Brain microvascular endothelial cell (primary cell): ENCODE data around the gene RABGEF1.
"Not testable (repeated sequence)": the region's sequence is repeated elsewhere in the genome, so short reads cannot be mapped to it uniquely, and the experiment has no call there.

ENCODE experiments used
- DNase-seq: peaks from one replicate; pipeline ENCODE4 v3.0.0-alpha.2; 2020
- H3K27ac ChIP-seq: fragments of 250-450 bp; sonication (Bioruptor Pico); 2 replicates; pipeline ENCODE4 v1.5.1; 2020; ENCODE audit warnings: mild to moderate bottlenecking, moderate library complexity
- H3K27me3 ChIP-seq: fragments of 250-450 bp; sonication (Bioruptor Pico); replicated peaks from 2 replicates; pipeline ENCODE4 v1.5.1; 2020; ENCODE audit warnings: mild to moderate bottlenecking
- H3K36me3 ChIP-seq: fragments of 250-450 bp; sonication (Bioruptor Pico); replicated peaks from 2 replicates; pipeline ENCODE4 v1.5.1; 2020; ENCODE audit warnings: mild to moderate bottlenecking
- H3K4me3 ChIP-seq: 2 replicates; pipeline ENCODE4 v1.5.1; 2011; ENCODE audit warnings: low read depth, mild to moderate bottlenecking, control low read depth, low read length, moderate library complexity
- in situ Hi-C: cut with HindIII; loops from 2 replicates; pipeline ENCODE4 v1.10.0; 2017; ENCODE audit warnings: low sequenced_read_pairs, low pct_ligation_motif_present
- TF ChIP-seq, protein P1 (sequence below): IDR thresholded peaks from 2 replicates; pipeline ENCODE4 v1.5.1; 2011; ENCODE audit warnings: low read depth, mild to moderate bottlenecking, moderate library complexity, low read length, control low read depth, inconsistent platforms; ENCODE audit errors: missing control alignments

The RABGEF1 gene

DNA sequence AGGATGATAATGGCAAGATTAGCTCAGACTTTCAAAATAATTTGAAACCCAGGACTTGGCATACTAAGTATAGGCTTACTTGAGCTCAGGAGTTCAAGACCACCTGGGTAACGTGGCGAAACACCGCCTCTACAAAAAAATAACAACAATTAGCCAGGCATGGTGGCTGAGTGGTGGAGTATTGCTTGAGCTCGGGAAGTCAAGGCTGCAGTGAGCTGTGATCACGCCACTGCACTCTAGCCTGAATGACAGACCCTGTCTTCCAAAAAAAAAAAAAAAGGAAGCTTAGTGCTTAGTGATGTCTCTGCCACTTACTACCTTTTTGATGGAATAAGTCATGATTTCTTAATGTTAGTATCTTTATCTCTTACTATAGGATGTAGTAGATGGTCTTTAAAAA is 25.5 kb downstream of the RABGEF1 start:
- H3K4me3 ChIP-seq, result no peak overlapping the region
- DNase-seq, result no peak
- H3K27me3 ChIP-seq, result no peaks in the 10 kb centered on the region
- no peak overlapping the region for H3K27ac ChIP-seq
- H3K36me3 ChIP-seq, result no peaks in the 10 kb centered on the region
- TF ChIP-seq, protein P1, sequence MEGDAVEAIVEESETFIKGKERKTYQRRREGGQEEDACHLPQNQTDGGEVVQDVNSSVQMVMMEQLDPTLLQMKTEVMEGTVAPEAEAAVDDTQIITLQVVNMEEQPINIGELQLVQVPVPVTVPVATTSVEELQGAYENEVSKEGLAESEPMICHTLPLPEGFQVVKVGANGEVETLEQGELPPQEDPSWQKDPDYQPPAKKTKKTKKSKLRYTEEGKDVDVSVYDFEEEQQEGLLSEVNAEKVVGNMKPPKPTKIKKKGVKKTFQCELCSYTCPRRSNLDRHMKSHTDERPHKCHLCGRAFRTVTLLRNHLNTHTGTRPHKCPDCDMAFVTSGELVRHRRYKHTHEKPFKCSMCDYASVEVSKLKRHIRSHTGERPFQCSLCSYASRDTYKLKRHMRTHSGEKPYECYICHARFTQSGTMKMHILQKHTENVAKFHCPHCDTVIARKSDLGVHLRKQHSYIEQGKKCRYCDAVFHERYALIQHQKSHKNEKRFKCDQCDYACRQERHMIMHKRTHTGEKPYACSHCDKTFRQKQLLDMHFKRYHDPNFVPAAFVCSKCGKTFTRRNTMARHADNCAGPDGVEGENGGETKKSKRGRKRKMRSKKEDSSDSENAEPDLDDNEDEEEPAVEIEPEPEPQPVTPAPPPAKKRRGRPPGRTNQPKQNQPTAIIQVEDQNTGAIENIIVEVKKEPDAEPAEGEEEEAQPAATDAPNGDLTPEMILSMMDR, result no peak
- in situ Hi-C loops, result no loop called here

DNA sequence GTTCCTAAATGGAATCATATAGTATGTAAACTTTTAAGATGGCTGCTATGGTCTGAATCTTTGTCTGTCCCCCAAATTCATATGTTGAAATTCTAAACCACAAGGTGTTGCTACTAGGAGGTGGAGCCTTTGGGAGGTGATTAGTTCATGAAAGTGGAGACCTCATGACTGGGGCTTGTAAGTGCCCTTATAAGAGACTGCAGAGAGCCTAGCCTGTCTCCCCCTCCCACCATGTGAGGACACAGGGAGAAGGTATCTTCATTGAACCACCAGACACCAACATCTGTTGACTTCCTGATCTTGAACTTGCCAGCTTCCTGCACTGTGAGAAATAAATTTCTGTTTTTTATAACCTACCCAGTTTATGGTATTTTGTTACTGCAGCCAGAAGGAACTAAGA is 27.0 kb downstream of the RABGEF1 start:
- H3K4me3 ChIP-seq, H3K27ac ChIP-seq, in situ Hi-C loops, H3K27me3 ChIP-seq, H3K36me3 ChIP-seq, DNase-seq: not testable (repeated sequence)

DNA sequence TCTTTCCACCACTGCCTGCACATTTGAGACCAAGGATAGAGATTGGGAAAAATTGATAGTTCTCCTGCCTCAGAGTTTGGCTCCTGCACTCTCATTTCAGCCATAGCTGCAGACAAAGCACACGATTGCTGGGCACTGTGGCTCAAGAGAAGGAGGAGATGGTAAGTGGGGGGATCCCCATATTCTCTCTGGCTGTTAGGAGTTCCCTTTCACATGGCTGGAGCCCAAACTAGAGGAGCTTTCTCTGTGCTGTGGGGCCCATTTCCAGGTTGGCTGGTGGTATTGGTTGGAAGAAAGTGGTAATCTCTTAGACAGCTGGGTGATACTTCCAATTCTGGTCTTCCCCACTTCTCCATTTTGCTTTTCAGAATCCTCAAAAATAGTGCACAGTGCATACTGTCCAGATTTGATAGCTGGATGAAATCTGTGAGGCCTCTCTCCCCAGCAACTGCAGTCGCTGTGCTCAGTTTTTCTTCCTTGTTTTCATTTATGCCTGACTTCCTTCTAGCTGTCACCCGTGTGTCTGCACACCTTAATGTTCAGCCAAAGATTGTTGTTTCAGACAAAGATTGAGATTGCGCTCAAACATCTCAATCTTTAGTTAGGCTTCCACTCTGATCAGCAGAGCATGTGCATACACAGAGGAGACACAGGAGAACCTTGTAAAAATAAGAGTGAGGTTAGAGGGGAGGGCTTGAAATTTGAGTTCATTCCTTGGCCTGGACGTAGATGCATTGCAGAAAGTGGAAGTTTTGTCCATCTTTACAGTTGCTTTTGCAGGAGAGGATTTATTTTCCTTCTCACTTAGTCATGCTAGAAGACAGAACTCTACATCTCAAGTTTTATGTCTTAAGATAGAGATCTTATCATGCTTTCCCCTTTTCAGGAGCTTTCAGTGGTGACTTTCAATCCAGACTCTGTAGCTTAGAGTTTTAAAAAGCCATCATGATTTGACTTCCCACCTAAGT is 28.6 kb downstream of the RABGEF1 start:
- no peaks in the 10 kb centered on the region for H3K27me3 ChIP-seq
- in situ Hi-C loops, result no loop called here
- TF ChIP-seq, protein P1, result no peak
- H3K27ac ChIP-seq, result no peak overlapping the region
- no peak for DNase-seq
- peaks cover 5% of the 10 kb centered on the region for H3K36me3 ChIP-seq
- H3K4me3 ChIP-seq, result no peak overlapping the region

DNA sequence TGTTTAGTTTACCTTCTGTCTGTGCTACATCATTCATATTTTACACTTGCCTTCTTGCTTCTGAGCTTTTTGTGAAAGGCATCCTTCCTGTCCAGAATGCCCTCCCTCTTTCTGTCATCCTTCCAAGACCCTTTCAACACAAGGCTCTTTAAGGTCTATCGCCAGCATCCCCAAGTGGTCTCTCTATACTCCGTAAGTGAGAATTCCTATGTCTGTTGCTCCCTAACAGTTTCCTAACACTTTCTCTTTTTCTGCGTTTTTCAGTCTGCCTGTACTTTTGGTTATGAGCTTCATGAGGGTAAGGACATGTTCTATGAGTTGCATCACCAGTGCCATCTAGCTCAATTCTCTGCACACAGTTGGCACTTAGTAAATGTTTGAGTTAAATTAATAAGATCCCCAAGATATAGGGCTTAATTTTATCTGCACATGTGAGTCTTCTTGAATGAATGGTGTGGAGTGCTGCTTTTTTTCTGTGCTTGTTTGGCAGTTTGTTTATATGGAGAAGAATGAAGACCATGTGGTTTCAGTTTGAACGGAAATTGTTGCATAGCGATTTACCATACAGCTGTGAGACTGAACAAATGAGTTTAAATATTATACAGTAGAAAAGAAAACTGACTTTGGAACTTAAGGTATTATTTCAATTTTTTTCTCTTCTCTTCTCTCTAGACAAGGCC is 29.4 kb downstream of the RABGEF1 start:
- Histone ChIP-seq H3K27ac (no peak overlapping the region), H3K4me3 (no peak overlapping the region), H3K36me3 (peaks cover 8% of the 10 kb centered on the region), H3K27me3 (no peaks in the 10 kb centered on the region)
- in situ Hi-C loops, result no loop called here
- TF ChIP-seq, protein P1, result no peak
- DNase-seq, result no peak

DNA sequence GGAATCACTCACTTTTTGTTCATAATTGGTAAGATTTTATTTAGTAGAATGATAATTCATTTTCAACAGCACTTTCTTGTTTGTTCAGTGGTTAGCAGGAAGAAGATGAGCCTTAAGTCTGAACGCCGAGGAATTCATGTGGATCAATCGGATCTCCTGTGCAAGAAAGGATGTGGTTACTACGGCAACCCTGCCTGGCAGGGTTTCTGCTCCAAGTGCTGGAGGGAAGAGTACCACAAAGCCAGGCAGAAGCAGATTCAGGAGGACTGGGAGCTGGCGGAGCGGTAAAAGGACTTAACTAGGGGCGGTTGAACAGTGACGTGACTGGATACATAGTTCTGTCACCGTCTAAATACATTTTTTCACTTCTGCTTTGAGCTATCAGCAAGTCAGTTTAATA is 31.3 kb downstream of the RABGEF1 start:
- in situ Hi-C loops, result no loop called here
- TF ChIP-seq, protein P1, result no peak
- H3K36me3 ChIP-seq, result peaks cover 23% of the 10 kb centered on the region
- H3K27ac ChIP-seq, result no peak overlapping the region
- DNase-seq, result no peak
- H3K4me3 ChIP-seq, result no peak overlapping the region
- no peaks in the 10 kb centered on the region for H3K27me3 ChIP-seq

DNA sequence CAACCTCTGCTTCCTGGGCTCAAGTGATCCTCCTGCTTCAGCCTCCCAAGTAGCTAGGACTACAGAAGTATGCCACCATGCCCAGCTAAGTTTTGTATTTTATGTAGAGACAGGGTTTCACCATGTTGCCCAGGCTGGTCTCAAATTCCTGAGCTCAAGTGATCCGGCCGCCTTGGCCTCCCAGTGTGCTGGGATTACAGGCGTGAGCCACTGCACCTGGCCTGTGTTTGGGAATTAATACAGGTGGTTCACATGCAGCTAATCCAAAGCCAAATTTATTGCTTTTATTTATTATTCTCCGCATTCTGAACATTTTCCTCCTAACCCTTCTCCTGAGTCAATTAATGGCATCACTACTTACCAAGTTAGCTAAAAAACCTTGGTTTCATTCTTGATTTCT is 33.2 kb downstream of the RABGEF1 start:
- DNase-seq, H3K4me3 ChIP-seq, in situ Hi-C loops, H3K27me3 ChIP-seq, H3K27ac ChIP-seq: not testable (repeated sequence)
- peaks cover 26% of the 10 kb centered on the region for H3K36me3 ChIP-seq
